ENCODE results near the gene MPST. TPM values are rescaled to one million over a fixed set of nuclear protein-coding genes. Genes with fewer than 3 reads are reported as not detected.

The MPST gene
- total RNA-seq, 1 donor from 2014 or later = 19.5 TPM

GRCh38 chr22:37000676-37001534 lies 18.6 kb upstream of the MPST start:
- intact Hi-C loops (cut with micrococcal nuclease) = no loop called here

- intact Hi-C loops (cut with micrococcal nuclease) = no loop called here
Observed at GRCh38 chr22:37001826-37002225, 17.7 kb upstream of the MPST start.

- intact Hi-C loops (cut with micrococcal nuclease) = no loop called here
Observed at GRCh38 chr22:37002633-37003032, 16.9 kb upstream of the MPST start.

- intact Hi-C loops (cut with micrococcal nuclease) = no loop called here
Observed at GRCh38 chr22:37007651-37008050, 11.9 kb upstream of the MPST start.

GRCh38 chr22:37008365-37008764 lies 11.2 kb upstream of the MPST start:
- intact Hi-C loops (cut with micrococcal nuclease) = no loop called here

- intact Hi-C loops (cut with micrococcal nuclease) = no loop called here
Observed at GRCh38 chr22:37009490-37009889, 10.1 kb upstream of the MPST start.

- intact Hi-C loops (cut with micrococcal nuclease) = no loop called here
Observed at GRCh38 chr22:37010174-37010573, 9.4 kb upstream of the MPST start.

GRCh38 chr22:37010976-37011375 lies 8.6 kb upstream of the MPST start:
- intact Hi-C loops (cut with micrococcal nuclease) = no loop called here

- intact Hi-C loops (cut with micrococcal nuclease) = no loop called here
Observed at GRCh38 chr22:37011472-37011871, 8.1 kb upstream of the MPST start.

GRCh38 chr22:37012262-37012904 lies 7.2 kb upstream of the MPST start:
- intact Hi-C loops (cut with micrococcal nuclease) = no loop called here

GRCh38 chr22:37012956-37013355 lies 6.6 kb upstream of the MPST start:
- intact Hi-C loops (cut with micrococcal nuclease) = no loop called here

GRCh38 chr22:37014415-37014806 lies 5.1 kb upstream of the MPST start:
- intact Hi-C loops (cut with micrococcal nuclease) = no loop called here

GRCh38 chr22:37014835-37015586 lies 4.5 kb upstream of the MPST start:
- intact Hi-C loops (cut with micrococcal nuclease) = no loop called here

- intact Hi-C loops (cut with micrococcal nuclease) = no loop called here
Observed at GRCh38 chr22:37015587-37015878, 4.0 kb upstream of the MPST start.

GRCh38 chr22:37016134-37016910 lies 3.2 kb upstream of the MPST start:
- intact Hi-C loops (cut with micrococcal nuclease) = no loop called here

GRCh38 chr22:37017356-37017755 lies 2.2 kb upstream of the MPST start:
- intact Hi-C loops (cut with micrococcal nuclease) = no loop called here

- intact Hi-C loops (cut with micrococcal nuclease) = no loop called here
Observed at GRCh38 chr22:37018086-37018814, 1.3 kb upstream of the MPST start.

- intact Hi-C loops (cut with micrococcal nuclease) = loop anchor here (1.0 kb wide), 1 partner anchor 179 kb away; no protein-coding TSS in a partner anchor
Observed at GRCh38 chr22:37018815-37019308, 680 bp upstream of the MPST start.

GRCh38 chr22:37020192-37020479 lies 594 bp downstream of the MPST start:
- intact Hi-C loops (cut with micrococcal nuclease) = loop anchor here (2.0 to 5.0 kb wide), 2 partner anchors 163 to 243 kb away; partner anchors contain the start of gene IFT27

GRCh38 chr22:37021041-37021440 lies 1.5 kb downstream of the MPST start:
- intact Hi-C loops (cut with micrococcal nuclease) = loop anchor here (2.0 to 5.0 kb wide), 2 partner anchors 164 to 244 kb away; partner anchors contain the start of gene IFT27

Data from T-helper 1 cell treated with Interleukin-12 subunit alpha and Interleukin-12 subunit beta and Interleukin-4 antibody, amounts not matched to agents 30 ng/mL and 1 ng/mL, for 36 hours (primary cell).